ENCODE data around the gene PHLPP1. TPM values are rescaled to one million over a fixed set of nuclear protein-coding genes. Genes with fewer than 3 reads are reported as not detected.

Gene PHLPP1
- total and polyA plus RNA-seq, 9 of the 15 experiments (the other 6 are each of a cell fraction or from before 2014, with no cell fraction given) = 0.56 to 9.0 (median 4.5) TPM

DNA sequence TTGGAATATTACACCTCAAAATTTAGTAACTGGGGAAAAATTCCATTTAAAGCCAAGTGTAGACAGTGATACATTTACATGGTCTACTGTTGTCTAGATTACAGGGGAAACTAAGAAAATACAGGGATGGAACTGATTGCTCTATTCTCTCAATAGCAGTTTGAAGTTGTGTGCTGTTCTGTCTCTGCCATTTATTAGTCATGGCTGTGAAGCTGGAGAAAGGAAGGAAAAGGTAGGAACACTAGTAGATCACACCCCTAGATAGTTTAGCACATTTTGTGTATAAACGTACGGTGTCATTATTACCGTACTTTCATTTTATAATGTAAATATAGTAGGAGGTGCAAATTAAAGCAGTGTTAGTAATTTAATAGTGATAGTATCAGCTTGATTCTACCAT lies 170.5 kb downstream of the PHLPP1 start:
- BruUV-seq (replicated peaks) = no TSS peak
- in situ Hi-C loops (cut with MboI) (no loop called here), intact Hi-C loops (cut with micrococcal nuclease) (no loop called here)
- no peak for TF ChIP-seq STAT5B (CRISPR knock-in tag; IDR thresholded peaks at IDR 0.05)
- TF ChIP-seq, protein P1, sequence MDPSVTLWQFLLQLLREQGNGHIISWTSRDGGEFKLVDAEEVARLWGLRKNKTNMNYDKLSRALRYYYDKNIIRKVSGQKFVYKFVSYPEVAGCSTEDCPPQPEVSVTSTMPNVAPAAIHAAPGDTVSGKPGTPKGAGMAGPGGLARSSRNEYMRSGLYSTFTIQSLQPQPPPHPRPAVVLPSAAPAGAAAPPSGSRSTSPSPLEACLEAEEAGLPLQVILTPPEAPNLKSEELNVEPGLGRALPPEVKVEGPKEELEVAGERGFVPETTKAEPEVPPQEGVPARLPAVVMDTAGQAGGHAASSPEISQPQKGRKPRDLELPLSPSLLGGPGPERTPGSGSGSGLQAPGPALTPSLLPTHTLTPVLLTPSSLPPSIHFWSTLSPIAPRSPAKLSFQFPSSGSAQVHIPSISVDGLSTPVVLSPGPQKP (CRISPR knock-in tag; IDR thresholded peaks at IDR 0.05) = no peak
- TF ChIP-seq IRF2 (CRISPR knock-in tag; IDR thresholded peaks at IDR 0.05) = no peak
- no peak for TF ChIP-seq ZBTB8A (IDR thresholded peaks at IDR 0.05; ENCODE audit: partially characterized antibody)
- TF ChIP-seq ZNF311 (CRISPR knock-in tag; IDR thresholded peaks at IDR 0.05) = no peak
- TF ChIP-seq ZNF707 (CRISPR knock-in tag; conservative IDR thresholded peaks at IDR 0.05) = no peak
- no peak for TF ChIP-seq NFXL1 (CRISPR knock-in tag; IDR thresholded peaks at IDR 0.05)
- no peak for TF ChIP-seq ZNF165 (CRISPR knock-in tag; IDR thresholded peaks at IDR 0.05; ENCODE audit: borderline replicate concordance)
- TF ChIP-seq, protein P2, sequence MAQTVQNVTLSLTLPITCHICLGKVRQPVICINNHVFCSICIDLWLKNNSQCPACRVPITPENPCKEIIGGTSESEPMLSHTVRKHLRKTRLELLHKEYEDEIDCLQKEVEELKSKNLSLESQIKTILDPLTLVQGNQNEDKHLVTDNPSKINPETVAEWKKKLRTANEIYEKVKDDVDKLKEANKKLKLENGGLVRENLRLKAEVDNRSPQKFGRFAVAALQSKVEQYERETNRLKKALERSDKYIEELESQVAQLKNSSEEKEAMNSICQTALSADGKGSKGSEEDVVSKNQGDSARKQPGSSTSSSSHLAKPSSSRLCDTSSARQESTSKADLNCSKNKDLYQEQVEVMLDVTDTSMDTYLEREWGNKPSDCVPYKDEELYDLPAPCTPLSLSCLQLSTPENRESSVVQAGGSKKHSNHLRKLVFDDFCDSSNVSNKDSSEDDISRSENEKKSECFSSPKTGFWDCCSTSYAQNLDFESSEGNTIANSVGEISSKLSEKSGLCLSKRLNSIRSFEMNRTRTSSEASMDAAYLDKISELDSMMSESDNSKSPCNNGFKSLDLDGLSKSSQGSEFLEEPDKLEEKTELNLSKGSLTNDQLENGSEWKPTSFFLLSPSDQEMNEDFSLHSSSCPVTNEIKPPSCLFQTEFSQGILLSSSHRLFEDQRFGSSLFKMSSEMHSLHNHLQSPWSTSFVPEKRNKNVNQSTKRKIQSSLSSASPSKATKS (CRISPR knock-in tag; IDR thresholded peaks at IDR 0.05) = no peak
- no peak for TF ChIP-seq JUNB (CRISPR knock-in tag; conservative IDR thresholded peaks at IDR 0.05)
- TF ChIP-seq, protein P3, sequence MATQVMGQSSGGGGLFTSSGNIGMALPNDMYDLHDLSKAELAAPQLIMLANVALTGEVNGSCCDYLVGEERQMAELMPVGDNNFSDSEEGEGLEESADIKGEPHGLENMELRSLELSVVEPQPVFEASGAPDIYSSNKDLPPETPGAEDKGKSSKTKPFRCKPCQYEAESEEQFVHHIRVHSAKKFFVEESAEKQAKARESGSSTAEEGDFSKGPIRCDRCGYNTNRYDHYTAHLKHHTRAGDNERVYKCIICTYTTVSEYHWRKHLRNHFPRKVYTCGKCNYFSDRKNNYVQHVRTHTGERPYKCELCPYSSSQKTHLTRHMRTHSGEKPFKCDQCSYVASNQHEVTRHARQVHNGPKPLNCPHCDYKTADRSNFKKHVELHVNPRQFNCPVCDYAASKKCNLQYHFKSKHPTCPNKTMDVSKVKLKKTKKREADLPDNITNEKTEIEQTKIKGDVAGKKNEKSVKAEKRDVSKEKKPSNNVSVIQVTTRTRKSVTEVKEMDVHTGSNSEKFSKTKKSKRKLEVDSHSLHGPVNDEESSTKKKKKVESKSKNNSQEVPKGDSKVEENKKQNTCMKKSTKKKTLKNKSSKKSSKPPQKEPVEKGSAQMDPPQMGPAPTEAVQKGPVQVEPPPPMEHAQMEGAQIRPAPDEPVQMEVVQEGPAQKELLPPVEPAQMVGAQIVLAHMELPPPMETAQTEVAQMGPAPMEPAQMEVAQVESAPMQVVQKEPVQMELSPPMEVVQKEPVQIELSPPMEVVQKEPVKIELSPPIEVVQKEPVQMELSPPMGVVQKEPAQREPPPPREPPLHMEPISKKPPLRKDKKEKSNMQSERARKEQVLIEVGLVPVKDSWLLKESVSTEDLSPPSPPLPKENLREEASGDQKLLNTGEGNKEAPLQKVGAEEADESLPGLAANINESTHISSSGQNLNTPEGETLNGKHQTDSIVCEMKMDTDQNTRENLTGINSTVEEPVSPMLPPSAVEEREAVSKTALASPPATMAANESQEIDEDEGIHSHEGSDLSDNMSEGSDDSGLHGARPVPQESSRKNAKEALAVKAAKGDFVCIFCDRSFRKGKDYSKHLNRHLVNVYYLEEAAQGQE (IDR thresholded peaks at IDR 0.05; ENCODE audit: borderline replicate concordance) = no peak
- TF ChIP-seq, protein P3 (CRISPR knock-in tag; IDR thresholded peaks at IDR 0.05; ENCODE audit: low read depth) = no peak

More for the DNA sequence above, 170.5 kb downstream of the PHLPP1 start:
- ATAC-seq = no peak
- Histone ChIP-seq H3K4me2 (ENCODE audit: insufficient read depth, low read length) (no peak overlapping the region), H3K27ac (ENCODE audit: extremely low read depth, low read depth, low read length) (no peak overlapping the region), H3K36me3 (ENCODE audit: control insufficient read depth, insufficient read depth, low read length) (no peaks in the 10 kb centered on the region), H3K4me1 (replicated peaks in 1 of 2; ENCODE audit: control insufficient read depth in 2 of 2, insufficient read depth in 2 of 2, low read length in 2 of 2) (peaks cover 0 to 7% of the 10 kb centered on the region in 2 experiments; a peak in 3 of 5 replicates), H3K79me2 (ENCODE audit: control insufficient read depth, insufficient read depth, low read length) (no peaks in the 10 kb centered on the region; the same call in 2 of the 3 replicates), H2AFZ (ENCODE audit: low read depth, low read length) (no peak overlapping the region), H3K4me3 (no peak overlapping the region), H3K27me3 (ENCODE audit: control insufficient read depth in 2 of 2, insufficient read depth in 2 of 2, low read length in 2 of 2) (no peaks in the 10 kb centered on the region), H3K9me3 (replicated peaks; ENCODE audit: control insufficient read depth, insufficient read depth, low read depth, low read length) (no peaks in the 10 kb centered on the region), H4K20me1 (replicated peaks; ENCODE audit: control insufficient read depth, insufficient read depth, low read length) (no peaks in the 10 kb centered on the region), H3K9me1 (ENCODE audit: control insufficient read depth, insufficient read depth, low read length) (no peaks in the 10 kb centered on the region), H3K9ac (ENCODE audit: insufficient read depth in 1 of 2, low read depth in 2 of 2, low read length in 2 of 2) (no peak overlapping the region)
- no peak for DNase-seq (ENCODE audit: extremely low read depth in 1 of 4, low spot score in 3 of 4)
- 87% methylated on average over 3 of the region's 3 CpGs for WGBS (ENCODE audit: insufficient coverage, low coverage, missing lambda C conversion rate)
- POLR2A ChIA-PET = no interaction called here
- FAIRE-seq = no peak
- CTCF ChIA-PET (ENCODE audit: low intra/inter-chr PET ratio) = no interaction called here
